Glomerular visceral epithelial cell (primary cell): ENCODE measurements around the gene SMG1.
A peak's percentile ranks its signal among the peaks of the same experiment; 100 is the strongest.
"Not testable (repeated sequence)": the region's sequence is repeated elsewhere in the genome, so short reads cannot be mapped to it uniquely, and the experiment has no call there.

Experiments used
- DNase-seq: peaks from one replicate; pipeline ENCODE4 v3.0.0-alpha.2; 2016; ENCODE audit errors: extremely low spot score

Gene SMG1

DNA sequence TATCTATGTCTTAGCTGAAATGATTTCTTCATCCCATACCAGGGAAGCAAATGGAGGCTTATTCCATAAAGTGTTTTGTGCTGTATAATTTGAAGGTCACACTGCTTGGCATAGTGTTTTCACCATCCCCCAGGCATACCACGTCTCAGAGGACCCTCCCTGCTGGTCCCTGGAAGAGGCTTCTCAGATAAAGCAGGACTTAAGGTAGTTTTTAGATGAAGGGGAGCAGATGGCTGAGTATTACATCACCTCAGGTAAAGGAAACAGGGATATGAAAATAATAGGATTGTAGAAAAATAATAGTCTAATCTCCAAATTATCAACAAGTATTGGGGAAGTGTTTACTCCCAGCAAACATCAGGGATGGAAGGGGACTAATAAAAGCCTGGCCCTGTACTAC, 7.3 kb upstream of the SMG1 start:
- DNase-seq = no peak

DNA sequence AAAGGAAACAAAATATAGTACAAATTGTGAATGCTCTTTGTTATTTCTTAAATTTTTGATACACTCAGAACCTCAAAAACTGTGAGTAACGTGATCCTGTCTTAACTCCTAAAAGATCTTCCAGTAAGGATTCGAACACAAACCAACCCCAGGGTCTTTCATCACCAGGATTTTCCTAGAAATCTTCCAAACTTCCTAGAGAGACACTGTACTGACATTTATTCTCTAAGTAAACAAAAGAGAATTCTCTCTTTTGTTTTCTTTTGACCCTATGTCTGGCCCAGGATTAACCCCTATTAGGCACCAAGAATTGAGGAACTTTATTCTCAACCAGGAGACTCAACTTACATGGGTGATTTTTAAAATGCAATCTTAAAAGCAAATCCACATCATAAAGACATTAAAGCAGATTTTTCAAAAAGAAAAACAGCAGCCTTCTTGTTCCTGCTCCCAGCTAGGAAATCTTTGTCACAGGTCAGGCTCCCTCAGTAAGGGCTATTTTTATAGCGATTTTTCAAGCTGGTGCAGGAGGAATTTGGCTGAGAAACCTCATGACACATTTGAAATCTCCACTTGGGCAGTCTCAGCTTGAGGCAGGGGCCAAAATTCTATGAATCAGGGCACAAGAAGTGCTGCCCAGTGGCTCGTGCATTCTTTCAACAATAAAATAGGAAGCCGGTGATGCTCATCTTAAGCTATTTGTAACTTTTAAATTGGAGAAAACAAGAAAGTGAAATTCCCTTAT, 6.2 kb upstream of the SMG1 start:
- peak; percentile 49 for DNase-seq

DNA sequence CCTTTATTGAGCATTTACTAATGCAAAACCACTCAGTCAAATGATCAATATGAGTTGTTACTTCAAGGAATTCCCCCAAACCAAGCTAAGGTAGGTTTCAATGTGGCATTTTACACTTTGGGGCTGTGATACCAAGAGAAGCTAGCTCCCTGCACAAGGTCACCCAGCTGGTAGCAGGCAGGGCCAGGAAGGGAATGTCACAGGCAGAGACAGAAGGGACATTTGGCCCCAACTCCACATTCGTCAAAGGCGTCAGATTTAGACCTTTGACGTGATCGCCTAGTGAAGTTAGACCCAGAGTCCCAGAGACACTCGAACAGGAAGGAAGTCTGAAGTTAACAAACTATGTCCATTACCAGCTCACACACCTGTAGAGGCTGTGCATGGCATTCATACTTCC, 5.5 kb upstream of the SMG1 start:
- no peak for DNase-seq

DNA sequence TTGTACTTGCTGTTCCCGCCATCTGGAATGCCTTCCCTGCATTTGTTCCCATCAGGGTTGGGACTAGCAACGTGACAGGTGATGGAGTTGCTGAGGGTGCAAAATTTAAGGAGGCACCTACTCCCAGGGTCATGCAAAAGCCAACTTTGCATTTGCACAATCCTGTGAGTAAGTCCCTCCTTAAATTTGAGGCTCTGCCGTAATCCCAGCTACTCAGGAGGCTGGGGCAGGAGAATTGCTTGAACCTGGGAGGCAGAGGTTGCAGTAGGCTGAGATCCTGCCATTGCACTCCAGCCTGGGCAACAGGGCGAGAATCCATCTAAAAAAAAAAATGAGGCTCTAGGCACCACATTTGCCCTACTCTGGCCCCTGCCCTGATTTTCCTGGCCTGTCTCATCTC, 3.9 kb upstream of the SMG1 start:
- not testable (repeated sequence) for DNase-seq

DNA sequence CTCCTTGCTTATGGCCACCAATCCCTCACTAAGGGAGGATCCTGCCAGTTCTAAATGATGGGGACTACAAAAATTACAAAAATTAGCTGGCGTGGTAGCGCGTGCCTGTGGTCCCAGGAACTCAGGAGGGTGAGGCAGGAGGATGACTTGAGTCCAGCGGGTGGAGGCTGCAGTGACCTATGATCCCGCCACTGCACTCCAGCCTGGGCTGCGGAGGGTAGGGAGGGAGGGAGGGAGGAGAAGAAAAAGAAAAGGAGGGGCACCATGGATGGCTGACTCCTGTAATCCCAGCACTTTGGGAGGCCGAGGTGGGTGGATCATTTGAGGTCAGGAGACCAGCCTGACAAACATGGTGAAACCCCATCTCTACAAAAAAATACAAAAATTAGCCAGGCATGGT, 1.9 kb upstream of the SMG1 start:
- DNase-seq = peak; percentile 68

DNA sequence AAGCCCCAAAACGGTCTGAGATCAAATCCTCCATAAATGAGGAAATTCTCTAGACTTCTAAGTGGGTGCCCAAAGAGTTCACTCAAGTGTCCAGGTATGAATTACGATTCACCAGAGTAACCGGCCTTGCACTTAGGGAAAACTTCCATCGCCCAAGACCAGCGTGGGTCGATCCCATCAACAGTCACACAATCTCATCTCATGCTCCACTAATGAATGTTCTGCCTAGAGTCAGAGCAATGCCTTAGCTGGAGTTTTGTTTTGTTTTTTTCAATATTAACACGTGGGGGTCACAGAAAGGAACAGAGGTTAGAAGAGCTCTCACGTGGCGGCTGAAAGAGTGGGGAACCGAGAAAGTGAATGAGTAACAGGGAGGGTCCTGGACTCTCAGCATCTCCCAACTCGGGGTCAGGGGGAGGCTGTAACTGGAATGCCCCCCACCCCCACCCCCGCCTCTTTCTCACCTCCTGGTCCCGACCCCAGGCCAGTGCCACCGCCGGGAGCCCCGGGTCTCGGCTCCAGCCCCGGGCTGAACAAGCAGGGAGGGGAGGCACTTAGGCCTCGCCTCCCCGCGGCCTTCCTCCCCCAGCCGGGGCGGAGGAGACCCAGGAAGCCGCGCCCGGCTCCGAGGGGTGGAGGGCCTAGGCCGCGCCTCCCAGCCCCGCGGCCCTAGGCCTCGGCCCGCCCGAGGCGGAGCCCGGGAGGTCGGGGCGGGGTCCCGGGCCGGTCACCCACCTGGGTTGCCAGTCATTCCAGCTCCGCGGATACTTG, 808 bp downstream of the SMG1 start:
- DNase-seq = peak; percentile 65

DNA sequence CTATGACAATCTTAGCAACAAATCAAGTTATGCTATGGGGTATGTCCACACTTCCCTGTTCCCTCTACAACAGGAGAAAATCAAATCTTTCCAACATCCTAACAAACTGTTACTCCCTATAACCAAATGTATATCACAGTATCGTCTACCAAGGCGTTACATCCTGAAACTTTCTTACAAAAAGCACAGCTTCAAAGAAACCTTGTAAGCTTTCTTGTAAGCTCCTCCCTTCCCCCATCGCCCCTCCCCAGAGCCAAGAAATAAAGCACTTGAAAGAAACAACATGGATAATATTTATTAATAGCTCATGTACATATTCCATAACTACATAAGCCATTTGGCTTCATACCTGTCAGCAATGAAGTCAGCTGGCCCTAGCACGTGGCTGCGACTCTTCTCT, 2.3 kb downstream of the SMG1 start:
- not testable (repeated sequence) for DNase-seq

DNA sequence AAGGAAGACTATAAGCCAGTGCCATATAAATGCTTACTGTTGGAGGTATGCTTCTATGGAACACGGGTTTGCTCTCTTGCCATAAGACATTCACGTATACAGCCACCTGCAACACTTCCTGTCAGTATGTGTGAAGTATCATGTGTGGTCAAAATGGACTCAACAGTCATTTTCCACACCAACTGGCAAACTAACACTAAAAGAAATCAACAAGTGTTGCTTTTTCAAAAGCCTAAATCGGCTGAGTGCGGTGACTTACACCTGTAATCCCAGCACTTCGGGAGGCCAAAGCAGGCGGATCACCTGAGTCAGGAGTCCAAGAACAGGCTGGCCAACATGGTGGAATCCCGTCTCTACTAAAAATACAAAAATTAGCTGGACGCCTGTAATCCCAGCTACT, 3.1 kb downstream of the SMG1 start:
- not testable (repeated sequence) for DNase-seq

DNA sequence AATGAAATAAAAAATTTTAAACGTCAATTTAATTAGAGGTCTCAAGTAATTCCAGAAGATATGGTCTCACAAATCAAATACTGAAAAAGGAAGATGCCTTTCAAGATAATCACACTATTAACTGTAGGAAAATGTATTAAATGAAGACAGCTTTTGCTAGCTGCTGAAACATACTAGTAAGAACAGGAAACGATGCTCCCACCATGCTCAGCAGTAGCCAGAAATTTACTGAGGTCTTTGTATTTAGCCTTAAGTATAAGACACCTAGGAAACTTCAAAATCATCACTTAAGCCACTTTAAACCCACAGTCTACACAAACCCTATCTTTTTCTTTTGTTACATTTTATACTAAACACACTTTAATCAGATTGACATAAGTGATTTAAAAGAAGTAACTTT, 16.6 kb downstream of the SMG1 start:
- not testable (repeated sequence) for DNase-seq

DNA sequence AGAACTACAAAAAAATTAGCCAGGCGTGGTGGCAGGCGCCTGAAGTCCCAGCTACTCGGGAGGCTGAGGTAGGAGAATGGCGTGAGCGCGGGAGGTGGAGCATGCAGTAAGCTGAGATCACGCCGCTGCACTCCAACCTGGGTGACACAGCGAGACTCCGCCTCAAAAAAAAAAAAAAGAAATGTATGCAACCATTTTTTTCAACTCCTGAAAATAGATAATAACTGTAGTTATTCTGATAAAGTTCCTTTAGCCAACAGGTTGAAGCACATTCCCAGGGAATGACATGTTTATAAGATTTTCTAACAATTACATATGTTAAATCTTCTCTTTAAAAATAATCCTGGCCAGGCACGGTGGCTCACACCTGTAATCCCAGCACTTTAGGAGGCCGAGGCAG, 17.5 kb downstream of the SMG1 start:
- not testable (repeated sequence) for DNase-seq

DNA sequence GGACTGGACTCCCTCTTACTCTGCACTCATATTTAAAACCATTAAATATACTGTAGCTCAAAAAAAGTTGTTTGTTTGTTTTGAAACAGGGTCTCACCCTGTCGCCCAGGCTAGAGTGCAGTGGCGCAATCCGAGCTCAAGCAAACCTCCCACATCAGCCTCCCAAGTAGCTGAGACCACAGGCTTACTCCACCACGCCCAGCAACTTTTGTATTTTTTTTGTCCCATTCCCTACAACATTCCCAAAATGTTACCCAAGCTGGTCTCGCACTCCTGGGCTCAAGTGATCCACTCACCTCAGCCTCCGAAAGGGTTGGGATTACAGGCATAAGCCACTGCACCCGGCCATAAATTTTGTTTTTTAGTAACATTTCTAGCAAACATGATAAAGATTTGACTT, 23.4 kb downstream of the SMG1 start:
- not testable (repeated sequence) for DNase-seq

DNA sequence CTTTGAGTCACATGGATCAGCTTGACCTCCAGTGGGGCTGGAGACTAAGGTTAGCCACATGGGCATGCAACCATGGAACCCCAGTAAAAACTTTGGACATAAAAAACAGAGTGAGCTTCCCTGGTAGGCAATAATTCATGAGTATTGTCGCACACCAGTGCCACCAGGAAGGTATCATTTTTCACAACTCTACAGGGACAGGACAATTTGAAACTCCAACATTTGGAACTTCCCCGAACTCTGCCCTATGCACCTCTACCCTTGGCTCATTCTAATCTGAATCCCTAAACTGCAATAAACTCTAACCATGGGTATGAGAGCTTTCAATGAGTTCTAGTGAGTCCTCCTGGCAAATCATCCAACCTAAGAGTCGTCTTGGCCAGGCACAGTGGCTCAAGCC, 24.2 kb downstream of the SMG1 start:
- not testable (repeated sequence) for DNase-seq

DNA sequence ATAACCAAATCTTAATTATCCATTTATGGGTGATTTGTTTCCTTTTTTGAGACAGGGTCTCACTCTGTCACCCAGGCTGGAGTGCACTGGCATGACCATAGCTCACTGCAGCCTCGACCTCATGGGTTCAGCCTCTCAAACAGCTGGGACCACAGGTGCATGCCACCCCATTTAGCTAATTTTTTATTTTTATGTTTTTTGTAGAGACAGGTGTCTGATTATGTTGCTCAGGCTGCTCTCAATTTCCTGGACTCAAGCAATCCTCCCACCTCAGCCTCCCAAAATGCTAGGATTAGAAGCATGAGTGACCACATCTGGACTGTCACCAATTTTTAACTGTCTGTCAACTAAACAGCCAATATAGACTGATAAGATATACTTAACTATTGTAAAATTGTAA, 25.0 kb downstream of the SMG1 start:
- not testable (repeated sequence) for DNase-seq

DNA sequence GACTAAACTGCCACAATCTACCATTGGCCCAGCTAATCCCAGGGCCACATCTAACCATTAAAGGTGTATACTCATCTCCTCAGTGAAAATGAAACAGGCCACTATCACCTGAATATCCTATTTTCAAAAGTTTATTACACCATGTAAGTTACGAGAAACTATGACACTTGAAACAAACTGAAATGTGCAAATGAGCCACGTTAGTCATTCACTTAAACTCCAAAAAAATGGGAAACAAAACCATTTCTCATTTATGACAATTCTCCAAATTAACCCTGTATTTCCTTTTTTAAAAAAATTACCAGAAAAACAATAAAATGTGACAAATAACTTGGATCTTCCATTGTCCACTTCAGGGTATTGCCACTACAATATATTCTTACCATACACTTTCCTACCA, 41.8 kb downstream of the SMG1 start:
- DNase-seq = not testable (repeated sequence)

DNA sequence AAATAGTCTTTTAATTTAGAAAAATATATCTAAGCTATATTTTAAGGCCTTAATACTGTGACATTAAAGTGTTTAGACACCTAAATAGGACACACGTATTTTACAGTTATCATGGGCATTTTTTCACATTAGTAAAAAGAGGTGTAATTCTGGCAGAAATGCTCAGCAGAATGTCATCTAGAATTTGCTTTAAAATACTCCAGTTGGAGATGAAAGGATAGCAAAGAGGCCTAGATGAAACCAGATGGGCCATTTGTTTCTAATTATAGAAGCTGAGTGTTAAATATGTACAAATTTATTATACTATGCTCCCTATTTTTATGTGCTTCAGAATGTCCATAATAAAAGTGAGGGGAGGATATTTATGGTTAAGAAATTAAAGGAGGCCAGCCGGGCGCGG, 48.5 kb downstream of the SMG1 start:
- DNase-seq = not testable (repeated sequence)

DNA sequence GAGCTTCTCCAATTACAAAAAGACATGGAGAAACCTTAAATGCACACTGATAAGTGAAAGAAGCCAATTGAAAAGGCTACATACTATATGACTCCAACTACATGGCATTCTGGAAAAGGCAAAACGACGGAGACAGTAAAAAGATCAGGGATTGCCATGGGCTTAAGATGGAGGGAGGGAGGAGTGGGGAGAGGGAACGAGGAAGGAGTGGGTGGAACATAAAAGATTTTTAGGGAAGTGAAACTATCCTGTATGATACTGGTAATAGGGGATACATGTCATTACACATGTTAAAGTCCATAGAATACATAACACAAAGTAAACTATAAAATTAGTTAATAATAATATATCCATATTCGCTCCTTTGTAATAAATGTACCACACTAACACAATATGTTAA, 48.9 kb downstream of the SMG1 start:
- DNase-seq = not testable (repeated sequence)

DNA sequence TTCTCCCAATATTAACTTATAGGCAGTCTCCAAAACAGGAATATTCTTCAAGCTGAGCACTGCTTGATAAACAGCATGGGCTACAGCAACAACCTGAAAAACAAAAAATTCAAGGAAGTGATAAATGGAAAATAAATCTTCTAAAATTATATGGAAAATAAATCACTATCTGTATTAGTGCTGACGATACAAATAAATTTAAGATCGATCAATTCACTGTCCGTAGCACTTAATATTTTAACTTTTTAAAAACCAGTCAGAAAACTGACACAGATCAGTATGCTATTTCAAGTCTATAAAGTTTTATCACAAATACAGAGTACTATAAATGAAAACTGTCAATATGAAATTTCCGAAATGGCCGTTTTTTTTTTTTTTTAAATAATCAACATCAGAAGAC, 49.9 kb downstream of the SMG1 start:
- DNase-seq = not testable (repeated sequence)

DNA sequence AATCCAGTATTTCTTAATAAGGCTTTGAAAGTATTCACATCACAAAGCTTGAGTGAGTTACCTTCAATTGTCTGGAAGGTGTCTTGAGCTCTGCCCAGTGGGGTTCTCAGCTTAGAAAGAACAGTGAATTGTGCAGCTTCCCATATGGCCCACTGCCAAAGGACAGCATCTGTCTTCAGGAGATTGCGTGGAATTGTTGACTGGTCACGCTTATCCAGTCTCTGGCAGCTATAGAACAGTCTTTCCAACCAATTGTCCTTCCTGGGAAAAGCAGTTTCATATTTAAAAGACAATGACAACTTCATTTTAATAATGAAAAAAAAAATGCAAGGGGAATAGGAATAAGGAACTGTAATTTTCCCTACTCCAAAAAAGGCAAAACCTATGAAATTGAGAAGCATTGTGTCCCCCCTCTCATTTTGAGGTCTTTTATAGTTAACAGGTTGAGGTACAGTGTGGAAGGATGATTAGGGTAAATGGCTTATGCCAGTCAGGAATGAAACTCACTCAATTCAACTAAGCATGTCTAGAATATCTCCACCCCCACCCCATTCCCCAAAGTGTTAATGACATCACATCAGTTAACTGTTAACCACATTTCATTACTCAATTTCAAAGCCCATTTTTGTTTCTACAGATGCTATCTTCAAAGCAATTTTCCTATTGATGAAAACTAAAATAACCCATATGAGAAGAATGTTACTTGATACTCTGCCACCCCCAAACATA, 57.0 kb downstream of the SMG1 start:
- peak; percentile 22 for DNase-seq

DNA sequence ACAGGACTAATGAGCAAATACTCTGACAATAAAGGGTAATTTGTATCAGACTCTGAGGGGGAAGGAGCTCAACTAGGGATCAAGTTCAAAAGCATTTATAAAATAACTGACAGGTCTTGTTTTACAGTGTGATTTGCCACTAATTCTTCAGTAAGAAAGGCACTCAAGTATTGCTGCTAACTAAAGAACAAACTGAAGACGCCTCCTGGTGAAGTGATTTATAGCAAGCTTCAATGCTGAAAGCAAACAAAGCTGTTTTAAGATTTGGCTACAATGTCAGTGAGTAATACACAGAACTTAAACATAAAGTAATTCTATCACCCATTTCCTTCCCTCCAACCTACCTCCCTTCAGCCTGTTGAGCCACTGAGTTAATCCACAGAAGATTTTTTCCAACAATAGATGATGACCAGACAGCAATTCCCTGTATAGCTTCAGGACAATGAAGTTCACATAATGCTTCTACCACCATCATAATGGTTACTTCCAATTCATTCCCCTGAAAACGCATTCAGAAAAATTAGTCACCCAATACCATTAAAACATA, 59.9 kb downstream of the SMG1 start:
- DNase-seq = peak; percentile 18

DNA sequence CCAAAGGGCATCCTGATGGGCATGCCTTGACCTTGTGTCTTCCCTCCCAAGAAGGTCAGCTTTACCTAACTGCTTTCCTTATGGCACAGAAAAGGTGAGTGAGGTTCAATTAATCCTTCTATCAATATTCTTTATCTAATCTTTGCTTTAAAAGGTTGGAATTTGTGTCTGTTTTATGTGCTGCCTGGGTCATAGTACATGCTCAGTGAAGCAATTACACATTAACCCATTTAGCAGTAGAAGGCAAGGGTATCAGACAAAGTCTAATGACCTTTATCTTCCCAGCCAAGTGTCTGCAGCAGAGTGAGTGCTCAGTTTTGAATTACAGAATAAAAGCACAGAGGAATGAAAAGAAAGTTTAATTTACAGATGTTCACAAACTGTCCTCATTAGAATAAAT, 63.3 kb downstream of the SMG1 start:
- not testable (repeated sequence) for DNase-seq

DNA sequence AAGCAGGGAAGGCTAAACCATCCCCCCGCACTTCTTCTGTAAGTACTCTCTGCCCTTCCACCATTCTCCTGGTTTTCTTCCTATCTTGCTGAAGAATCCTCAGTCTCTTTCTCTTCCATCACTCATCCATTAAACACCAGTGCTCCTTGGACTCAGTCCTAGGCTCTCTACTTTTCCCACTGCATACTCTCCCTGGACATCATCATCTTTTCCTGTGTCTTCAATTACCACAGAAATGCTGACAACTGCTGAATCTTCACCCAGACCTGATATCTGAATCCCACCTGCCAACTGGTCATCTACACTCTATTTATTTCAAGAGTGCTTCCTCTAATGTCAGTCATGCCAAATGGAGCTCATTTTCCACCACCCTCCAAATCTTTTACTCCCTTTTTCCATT, 71.0 kb downstream of the SMG1 start:
- DNase-seq = no peak

DNA sequence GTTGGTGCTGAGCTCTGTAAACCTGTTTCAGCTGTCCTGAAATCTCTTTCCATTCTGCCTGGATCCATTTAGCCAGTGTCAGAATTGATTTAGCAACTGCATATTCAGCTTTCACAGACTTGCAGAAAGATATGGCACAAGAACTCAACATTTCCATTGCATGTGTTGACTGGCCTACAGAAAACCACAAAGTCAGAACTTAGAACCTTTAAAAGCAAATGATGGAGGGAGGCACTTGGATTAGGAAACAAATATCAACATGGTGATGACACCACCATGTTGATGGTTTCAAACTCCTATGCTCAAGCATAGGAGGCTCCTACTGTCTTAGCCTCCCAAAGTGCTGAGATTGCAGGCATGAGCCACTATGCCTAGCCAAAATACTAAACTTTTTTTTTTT, 72.5 kb downstream of the SMG1 start:
- no peak for DNase-seq
